Breast epithelium (tissue), 3 donors: ENCODE measurements around the gene PPIC.

ENCODE experiments used
- CTCF ChIP-seq, 3 donors: fragments of 450-650 bp; IDR thresholded peaks; one replicate each; pipeline ENCODE4 v1.5.1; 2016 to 2017; ENCODE audit warnings: antibody characterized with exemption in 3 of 3, mild to moderate bottlenecking in 3 of 3, moderate library complexity in 3 of 3
- POLR2A ChIP-seq: fragments of 450-650 bp; IDR thresholded peaks from one replicate; pipeline ENCODE4 v1.6.1; 2016; ENCODE audit warnings: antibody characterized with exemption, mild to moderate bottlenecking, moderate library complexity
- POLR2AphosphoS5 ChIP-seq, 3 donors: sonication (generic); formaldehyde crosslinking; IDR thresholded peaks; one replicate each; pipeline ENCODE4 v1.6.1; 2017; ENCODE audit warnings: antibody characterized with exemption in 3 of 3

GRCh38 chr5:122982376-122982775 is 54.1 kb downstream of the PPIC start:
- no peak for TF ChIP-seq CTCF (IDR thresholded peaks at IDR 0.05)
- TF ChIP-seq POLR2AphosphoS5 (IDR thresholded peaks at IDR 0.05) = no peak
- TF ChIP-seq POLR2A = no peak
